HG03571 (cell line): ENCODE results near the gene STAM.
A peak's percentile ranks its signal among the peaks of the same experiment; 100 is the strongest.

ENCODE experiments used
- ATAC-seq: cut with Tn5 transposase; IDR thresholded peaks from one replicate; pipeline ENCODE4 v1.9.1; 2021; ENCODE audit not compliant: unreplicated experiment

The STAM gene

DNA sequence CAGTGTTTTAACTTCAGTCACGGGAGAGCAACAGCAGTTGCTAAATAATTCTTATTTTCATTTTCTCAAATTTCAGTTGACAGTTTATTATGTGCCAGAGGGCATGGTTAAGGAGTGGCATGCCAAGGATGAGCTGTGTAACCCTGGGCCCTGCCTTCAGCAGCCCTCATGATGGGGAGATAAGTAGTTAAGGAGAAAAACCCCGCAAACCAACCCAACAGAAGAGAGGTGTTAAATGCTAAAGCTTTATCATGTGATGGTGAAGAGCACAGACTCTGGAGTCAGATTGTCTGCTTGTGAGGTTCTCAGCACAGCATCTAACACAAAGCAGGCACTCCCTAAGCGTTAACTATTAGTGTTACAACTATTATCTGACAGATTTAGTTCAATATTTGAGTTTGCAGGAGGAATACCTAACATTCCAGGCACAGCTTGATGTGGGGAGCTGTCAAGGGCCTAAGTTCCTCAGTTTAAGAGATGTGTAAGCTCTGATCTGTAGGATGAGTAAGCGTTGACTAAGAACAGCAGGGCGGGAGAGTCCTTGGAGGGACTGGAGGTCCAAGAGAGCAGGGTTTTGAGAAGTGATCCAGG lies 29.6 kb downstream of the STAM start:
- no peak for ATAC-seq

GRCh38 chr10:17674566-17674965 lies 30.6 kb downstream of the STAM start:
- no peak for ATAC-seq

- ATAC-seq: no peak
Observed at GRCh38 chr10:17675638-17676037, 31.7 kb downstream of the STAM start.

DNA sequence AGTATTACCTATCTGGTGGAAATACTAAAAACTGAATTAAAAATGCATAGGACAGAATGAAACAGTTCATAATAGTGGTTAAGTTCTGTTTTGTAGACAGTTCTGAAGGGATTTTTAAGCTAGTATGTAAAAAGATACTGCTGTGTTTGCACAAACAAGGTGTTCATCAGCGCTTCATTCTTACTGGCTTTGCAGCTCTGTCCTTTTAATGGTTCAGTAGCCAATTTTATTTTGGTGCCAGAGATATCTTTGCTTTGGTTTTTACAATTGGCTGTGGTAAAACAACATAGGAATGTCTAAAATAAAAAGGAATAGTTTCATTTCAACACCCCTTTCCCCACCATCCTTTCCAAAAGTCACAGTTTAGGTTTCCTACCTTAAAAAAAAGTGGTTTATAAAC lies 33.0 kb downstream of the STAM start:
- ATAC-seq: no peak

DNA sequence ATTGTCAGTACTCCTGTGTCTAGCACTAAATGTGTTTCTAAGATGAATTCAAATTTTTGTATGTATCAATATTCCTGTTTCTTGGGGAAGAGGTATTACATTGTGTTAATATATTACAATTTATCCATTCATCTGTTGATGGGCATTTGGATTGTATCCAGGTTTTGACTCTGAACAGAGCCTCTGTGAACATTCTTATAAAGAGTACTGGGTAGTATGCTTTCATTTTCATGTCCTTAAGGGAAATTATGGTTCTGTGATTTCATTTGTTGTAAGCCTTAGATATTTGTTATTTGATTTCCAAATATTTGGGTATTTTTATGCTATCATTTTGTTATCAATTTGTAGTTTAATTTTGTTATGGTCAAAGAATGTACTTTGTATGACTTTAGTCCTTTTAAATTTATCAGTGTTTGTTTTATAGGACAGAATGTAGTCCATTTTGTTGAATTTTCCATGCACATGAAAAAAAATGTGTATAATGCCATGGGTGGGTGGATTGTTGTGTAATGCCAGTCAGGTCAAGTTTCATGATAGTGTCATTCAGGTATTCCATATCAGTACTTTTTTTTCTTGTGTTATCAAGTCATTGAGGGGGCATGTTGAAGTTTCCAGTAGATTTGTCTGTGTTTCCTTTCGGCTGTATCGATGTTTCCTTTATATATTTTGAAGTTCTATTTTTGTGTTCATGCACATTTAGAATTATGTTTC lies 38.4 kb downstream of the STAM start:
- no peak for ATAC-seq

DNA sequence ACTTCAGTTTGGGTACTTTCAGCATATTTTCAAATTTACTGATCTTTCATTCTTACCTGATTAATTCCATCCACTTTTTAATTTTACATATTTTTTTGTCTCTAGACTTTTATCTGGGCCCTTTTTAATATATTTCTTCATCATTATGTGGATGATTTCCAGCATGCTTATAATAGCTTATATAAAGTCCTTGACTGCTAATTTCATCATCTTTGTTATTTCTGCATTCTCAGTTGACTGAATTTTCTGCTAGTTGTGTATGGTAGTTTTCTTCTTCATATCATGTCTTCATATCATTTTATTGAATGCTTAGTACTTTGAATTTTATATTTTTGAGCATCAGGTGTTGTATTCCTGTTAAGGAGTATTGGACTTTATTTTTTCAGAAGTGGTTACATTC lies 39.6 kb downstream of the STAM start:
- no peak for ATAC-seq

- ATAC-seq: no peak
Observed at GRCh38 chr10:17684537-17684936, 40.6 kb downstream of the STAM start.

GRCh38 chr10:17685233-17685840 lies 41.4 kb downstream of the STAM start:
- peak; percentile 62 for ATAC-seq

GRCh38 chr10:17687117-17687831 lies 43.3 kb downstream of the STAM start:
- ATAC-seq: no peak

- ATAC-seq: no peak
Observed at GRCh38 chr10:17689137-17689536, 45.2 kb downstream of the STAM start.

- ATAC-seq: no peak
Observed at GRCh38 chr10:17693009-17693408, 49.1 kb downstream of the STAM start.

DNA sequence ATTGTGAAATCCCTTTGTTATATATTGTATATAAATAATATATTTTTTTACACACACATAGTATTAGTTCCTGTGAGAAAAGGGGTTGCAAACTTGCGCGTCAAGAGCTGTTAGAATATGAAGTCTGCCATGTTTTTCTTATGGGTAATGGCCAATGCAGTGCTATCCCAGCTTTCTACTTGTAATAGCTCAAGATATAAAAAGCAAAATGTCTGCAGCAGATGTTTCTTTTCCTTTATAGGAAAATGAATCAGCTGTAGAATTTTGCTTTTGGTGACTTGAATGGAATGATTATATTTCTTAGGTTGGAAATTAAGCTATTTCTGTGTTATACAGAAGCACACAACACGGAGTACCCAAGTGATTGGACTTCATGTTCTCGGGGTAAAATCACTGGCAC lies 54.7 kb downstream of the STAM start:
- ATAC-seq: no peak

DNA sequence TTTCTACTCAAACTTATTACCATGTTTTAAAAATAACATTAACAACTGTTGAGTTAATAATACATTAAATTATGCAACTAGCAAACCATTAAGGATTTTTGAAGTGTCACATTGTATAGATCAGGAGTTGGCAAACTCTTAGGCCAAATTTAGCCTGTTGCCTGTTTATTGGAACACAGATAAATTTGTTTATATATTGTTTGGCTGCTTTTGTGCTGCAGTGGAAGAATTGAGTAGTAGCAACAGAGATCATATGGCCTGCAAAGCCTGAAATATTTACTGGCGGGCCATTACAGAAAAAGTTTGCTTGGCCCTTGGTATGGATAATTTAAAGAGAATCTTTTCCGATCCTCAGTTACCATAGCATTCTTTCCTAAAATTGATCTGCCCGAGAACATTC lies 57.4 kb downstream of the STAM start:
- no peak for ATAC-seq

DNA sequence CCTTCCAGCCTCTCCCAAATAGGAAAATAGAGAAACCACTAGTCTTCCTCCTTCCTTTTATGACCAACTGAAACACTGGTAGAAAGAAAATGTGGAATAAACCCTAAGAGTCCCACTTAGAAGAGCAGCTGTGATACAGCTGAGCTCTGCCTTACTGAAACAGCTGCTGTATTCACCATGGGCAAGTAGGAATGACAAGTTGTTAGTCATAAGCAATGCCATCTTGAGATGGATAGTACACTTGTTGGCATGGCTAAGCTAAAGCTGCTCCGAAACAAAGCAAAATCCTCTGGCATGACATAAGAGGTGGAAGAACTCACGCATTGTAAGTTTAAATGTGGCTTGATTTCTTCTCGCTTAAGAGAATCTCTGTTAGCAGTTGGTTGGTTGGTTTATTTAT lies 59.8 kb downstream of the STAM start:
- no peak for ATAC-seq

- no peak for ATAC-seq
Observed at GRCh38 chr10:17708821-17709220, 64.9 kb downstream of the STAM start.

- no peak for ATAC-seq
Observed at GRCh38 chr10:17709492-17709891, 65.5 kb downstream of the STAM start.

GRCh38 chr10:17710181-17710580 lies 66.2 kb downstream of the STAM start:
- no peak for ATAC-seq

DNA sequence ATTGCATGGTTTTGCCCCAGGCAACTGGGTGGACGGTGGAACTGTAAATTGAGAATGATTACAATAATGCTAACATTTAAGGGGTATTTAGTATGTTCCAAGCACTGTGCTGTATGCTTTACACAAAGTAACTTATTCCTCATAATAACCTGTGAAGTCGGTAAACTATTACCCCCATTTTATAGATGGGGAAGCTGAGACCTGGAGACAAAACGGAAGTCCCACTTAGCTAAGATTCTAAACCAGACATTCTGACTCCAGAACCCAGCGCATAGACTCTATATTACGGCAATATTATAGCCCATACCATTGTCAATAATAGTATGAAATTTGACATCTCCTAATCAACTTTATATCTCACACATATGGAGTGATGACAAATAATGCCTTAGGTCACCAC lies 68.1 kb downstream of the STAM start:
- ATAC-seq: no peak

- no peak for ATAC-seq
Observed at GRCh38 chr10:17712717-17713471, 68.9 kb downstream of the STAM start.

GRCh38 chr10:17713758-17714157 lies 69.8 kb downstream of the STAM start:
- ATAC-seq: no peak

DNA sequence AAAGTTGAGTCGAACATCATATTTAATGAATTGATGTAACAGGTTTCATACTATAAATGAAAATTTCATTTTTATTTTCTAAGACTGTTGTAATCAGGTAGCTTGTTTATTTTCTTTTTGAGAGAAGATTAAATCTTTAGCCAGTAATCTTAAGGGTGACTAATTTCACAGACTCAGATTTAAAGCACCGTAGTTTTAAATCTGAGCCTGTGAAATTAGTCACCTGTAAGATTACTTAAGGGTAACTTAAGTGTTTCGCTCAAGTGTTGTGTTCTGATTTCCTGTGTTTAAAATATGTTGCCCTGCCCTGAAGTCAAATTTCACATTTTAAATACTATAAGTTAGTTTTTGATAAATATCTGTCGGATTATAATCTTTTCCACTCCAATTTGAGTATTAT lies 72.2 kb downstream of the STAM start:
- ATAC-seq: no peak
